OCI-LY1 (cell line): Measurements from ENCODE around the gene FBXL14.

Experiments
- H2AFZ ChIP-seq: fragments of 200-600 bp; sonication (generic), shearing (Covaris generic); 2 replicates; pipeline ENCODE4 v1.6.0; 2014; ENCODE audit warnings: antibody characterized with exemption, mild to moderate bottlenecking, low read length
- H3F3A ChIP-seq: fragments of 200-600 bp; sonication (generic), shearing (Covaris generic); 2 replicates; pipeline ENCODE4 v1.6.0; 2014; ENCODE audit warnings: mild to moderate bottlenecking, antibody characterized with exemption, low read length, moderate library complexity; ENCODE audit not compliant: insufficient read depth
- H3K27ac ChIP-seq: fragments of 200-600 bp; sonication (generic); 2 replicates; pipeline ENCODE4 v1.5.1; 2014; ENCODE audit warnings: low read length, mixed run types, mild to moderate bottlenecking, low read depth; ENCODE audit not compliant: poor library complexity, severe bottlenecking
- H3K27me3 ChIP-seq: fragments of 200-600 bp; sonication (generic); 2 replicates; pipeline ENCODE4 v1.6.0; 2014; ENCODE audit warnings: antibody characterized with exemption, mild to moderate bottlenecking, low read length, moderate library complexity; ENCODE audit not compliant: insufficient read depth
- H3K36me3 ChIP-seq: fragments of 200-600 bp; sonication (generic); 2 replicates; pipeline ENCODE4 v1.6.1; 2014; ENCODE audit warnings: mild to moderate bottlenecking, antibody characterized with exemption, low read length, moderate library complexity, mixed read lengths; ENCODE audit not compliant: insufficient read depth
- H3K4me1 ChIP-seq: fragments of 200-600 bp; sonication (generic); 2 replicates; pipeline ENCODE4 v1.5.1; 2014; ENCODE audit warnings: mild to moderate bottlenecking, low read length, moderate library complexity; ENCODE audit not compliant: insufficient read depth, severe bottlenecking
- H3K4me2 ChIP-seq: fragments of 200-600 bp; sonication (generic), shearing (Covaris generic); 2 replicates; pipeline ENCODE4 v1.6.1; 2014; ENCODE audit warnings: low read length
- H3K4me3 ChIP-seq: fragments of 200-600 bp; sonication (generic); 2 replicates; pipeline ENCODE4 v1.5.1; 2014; ENCODE audit warnings: low read length, low read depth, mild to moderate bottlenecking, mixed read lengths; ENCODE audit not compliant: poor library complexity, severe bottlenecking
- H3K79me2 ChIP-seq: fragments of 200-600 bp; shearing (Covaris generic); 2 replicates; pipeline ENCODE4 v1.6.1; 2016; ENCODE audit warnings: mixed run types, low read length, mixed read lengths; ENCODE audit not compliant: insufficient read depth
- H3K9ac ChIP-seq: fragments of 200-600 bp; sonication (generic), shearing (Covaris generic); 2 replicates; pipeline ENCODE4 v1.6.1; 2014; ENCODE audit warnings: mild to moderate bottlenecking, low read length, mixed read lengths
- H3K9me2 ChIP-seq: fragments of 200-600 bp; sonication (generic), shearing (Covaris generic); 2 replicates; pipeline ENCODE4 v1.6.1; 2014; ENCODE audit warnings: low read depth, mild to moderate bottlenecking, low read length, mixed read lengths
- H3K9me3 ChIP-seq: fragments of 200-600 bp; shearing (Covaris generic); 2 replicates; pipeline ENCODE4 v1.6.1; 2014; ENCODE audit warnings: low read length, mixed read lengths
- H4K20me1 ChIP-seq: fragments of 200-600 bp; sonication (generic), shearing (Covaris generic); 2 replicates; pipeline ENCODE4 v1.6.0; 2016; ENCODE audit warnings: mild to moderate bottlenecking, low read length; ENCODE audit not compliant: insufficient read depth
- CTCF ChIP-seq: fragments of 200-600 bp; sonication (generic), shearing (Covaris generic); IDR thresholded peaks from 2 replicates; pipeline ENCODE4 v1.5.1; 2017; ENCODE audit warnings: mild to moderate bottlenecking, antibody characterized with exemption, low read length, moderate library complexity, mixed read lengths
- EZH2 ChIP-seq: fragments of 200-600 bp; sonication (generic), shearing (Covaris generic); IDR thresholded peaks from 2 replicates; pipeline ENCODE4 v1.8.0; 2017; ENCODE audit warnings: borderline replicate concordance, mixed run types, mild to moderate bottlenecking, antibody characterized with exemption, low read length, moderate library complexity, mixed read lengths

The FBXL14 gene

GRCh38 chr12:1611803-1612572, 17.6 kb upstream of the FBXL14 start:
- H3K9ac ChIP-seq, result no peak overlapping the region
- H3F3A ChIP-seq, result no peaks in the 10 kb centered on the region
- no peak overlapping the region for H3K27ac ChIP-seq
- H3K9me2 ChIP-seq, result no peaks in the 10 kb centered on the region
- H3K4me2 ChIP-seq, result no peak overlapping the region
- H2AFZ ChIP-seq, result no peak overlapping the region
- H3K79me2 ChIP-seq, result no peaks in the 10 kb centered on the region
- no peaks in the 10 kb centered on the region; the same call in 1 of the 2 replicates for H3K27me3 ChIP-seq
- no peaks in the 10 kb centered on the region for H3K36me3 ChIP-seq
- no peak overlapping the region for H3K4me3 ChIP-seq
- H3K4me1 ChIP-seq, result no peaks in the 10 kb centered on the region
- H4K20me1 ChIP-seq, result no peaks in the 10 kb centered on the region
- TF ChIP-seq CTCF, result no peak
- TF ChIP-seq EZH2, result no peak
- H3K9me3 ChIP-seq, result no peaks in the 10 kb centered on the region

- H3K4me3 ChIP-seq, result no peak overlapping the region
- no peaks in the 10 kb centered on the region for H3F3A ChIP-seq
- no peak overlapping the region for H2AFZ ChIP-seq
- TF ChIP-seq EZH2, result no peak
- TF ChIP-seq CTCF, result no peak
- no peaks in the 10 kb centered on the region for H3K79me2 ChIP-seq
- H3K4me1 ChIP-seq, result peaks cover 9% of the 10 kb centered on the region
- H3K27ac ChIP-seq, result no peak overlapping the region
- H3K9ac ChIP-seq, result no peak overlapping the region
- no peaks in the 10 kb centered on the region for H4K20me1 ChIP-seq
- H3K36me3 ChIP-seq, result no peaks in the 10 kb centered on the region
- no peaks in the 10 kb centered on the region for H3K9me3 ChIP-seq
- no peak overlapping the region for H3K4me2 ChIP-seq
- H3K9me2 ChIP-seq, result no peaks in the 10 kb centered on the region
- no peaks in the 10 kb centered on the region; the same call in 1 of the 2 replicates for H3K27me3 ChIP-seq
These were observed 15.8 kb upstream of the FBXL14 start for GRCh38 chr12:1610072-1610643.

- no peaks in the 10 kb centered on the region for H4K20me1 ChIP-seq
- H3K4me2 ChIP-seq, result no peak overlapping the region
- H3K4me1 ChIP-seq, result peaks cover 9% of the 10 kb centered on the region
- H2AFZ ChIP-seq, result no peak overlapping the region
- H3K9me3 ChIP-seq, result no peaks in the 10 kb centered on the region
- H3F3A ChIP-seq, result no peaks in the 10 kb centered on the region
- no peak for TF ChIP-seq EZH2
- no peaks in the 10 kb centered on the region for H3K79me2 ChIP-seq
- no peak overlapping the region for H3K27ac ChIP-seq
- no peaks in the 10 kb centered on the region for H3K36me3 ChIP-seq
- no peak overlapping the region for H3K9ac ChIP-seq
- H3K9me2 ChIP-seq, result no peaks in the 10 kb centered on the region
- H3K27me3 ChIP-seq, result no peaks in the 10 kb centered on the region; the same call in 1 of the 2 replicates
- no peak overlapping the region for H3K4me3 ChIP-seq
These were observed 14.3 kb upstream of the FBXL14 start for GRCh38 chr12:1608713-1609119.
